ENCODE measurements around the gene DYRK3. TPM values are rescaled to one million over a fixed set of nuclear protein-coding genes. Genes with fewer than 3 reads are reported as not detected.

The DYRK3 gene
- total and polyA plus RNA-seq, 10 donors: 0.65 to 6.6 (median 2.8) TPM

GRCh38 chr1:206687251-206687914 is 52.0 kb downstream of the DYRK3 start:
- peaks cover 0 to 8% (median 0%) of the 10 kb centered on the region in 6 donors for H3K36me3 ChIP-seq
- peak overlapping the region in 6 of 8 donors; percentile 95 to 99 (median 97) for H3K27ac ChIP-seq
- intact Hi-C loops (cut with DNase I; ENCODE audit: low total_unique reads): no loop called here
- no peaks in the 10 kb centered on the region for H3K27me3 ChIP-seq (replicated peaks in 1 of 7)
- WGBS, 5 donors: 70 to 81% (median 76%) methylated on average over 7 of the region's 7 CpGs
- DNase-seq: no peak
- TF ChIP-seq POLR2AphosphoS5 (IDR thresholded peaks at IDR 0.05) (no peak), CTCF (IDR thresholded peaks at IDR 0.05 in 8 of 11, conservative IDR thresholded peaks at IDR 0.05 in 3 of 11) (no peak), POLR2A (IDR thresholded peaks at IDR 0.05) (no peak)
- no peaks in the 10 kb centered on the region for H3K9me3 ChIP-seq
- H3K4me3 ChIP-seq: peak overlapping the region in 4 of 8 donors; percentile 68 to 88 (median 78)
- peaks cover 49 to 88% (median 80%) of the 10 kb centered on the region in 6 donors for H3K4me1 ChIP-seq

DNA sequence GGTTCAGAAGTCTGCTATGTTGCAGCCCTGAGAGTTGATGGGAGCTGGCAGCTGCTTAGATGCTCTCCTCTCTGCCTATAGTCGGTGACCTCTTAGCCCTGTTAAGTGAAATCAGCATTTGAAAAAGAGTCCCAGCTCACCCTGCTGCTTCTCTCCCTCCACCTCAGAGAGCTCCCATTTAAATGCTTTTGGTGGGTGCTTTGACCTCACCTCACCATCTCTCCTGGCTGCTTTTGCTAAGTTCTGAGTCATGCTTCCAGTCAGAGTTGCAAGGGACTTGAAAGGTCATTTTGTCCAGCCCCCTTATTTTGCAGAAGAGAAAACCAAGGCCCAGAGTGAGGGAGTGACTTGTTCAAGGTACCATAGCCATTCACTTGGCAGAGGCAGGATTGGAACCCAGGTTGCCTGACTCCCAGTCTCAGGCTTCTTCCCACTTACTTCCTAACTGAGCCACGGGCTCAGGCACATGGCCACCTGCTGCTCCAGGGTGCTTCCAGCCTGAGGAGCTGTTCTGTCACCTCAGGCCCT is 52.6 kb downstream of the DYRK3 start:
- no peak for TF ChIP-seq CTCF (IDR thresholded peaks at IDR 0.05 in 8 of 11, conservative IDR thresholded peaks at IDR 0.05 in 3 of 11)
- no peak for TF ChIP-seq POLR2A (IDR thresholded peaks at IDR 0.05)
- no peak for TF ChIP-seq POLR2AphosphoS5 (IDR thresholded peaks at IDR 0.05)
- intact Hi-C loops (cut with DNase I; ENCODE audit: low total_unique reads): no loop called here
- WGBS, 5 donors: 61 to 76% (median 70%) methylated on average over 2 of the region's 2 CpGs
- H3K9me3 ChIP-seq: no peaks in the 10 kb centered on the region
- no peak for DNase-seq
- peaks cover 0 to 13% (median under 1%) of the 10 kb centered on the region in 6 donors for H3K36me3 ChIP-seq
- H3K4me1 ChIP-seq: peaks cover 55 to 88% (median 80%) of the 10 kb centered on the region in 6 donors
- peak overlapping the region in 1 of 8 donors; percentile 82 for H3K4me3 ChIP-seq
- no peaks in the 10 kb centered on the region for H3K27me3 ChIP-seq (replicated peaks in 1 of 7)
- peak overlapping the region in 2 of 8 donors; percentile 98 to 99 for H3K27ac ChIP-seq

GRCh38 chr1:206690516-206690915 is 55.2 kb downstream of the DYRK3 start:
- 71 to 80% (median 75%) methylated on average over 2 of the region's 2 CpGs for WGBS, 5 donors
- intact Hi-C loops (cut with DNase I; ENCODE audit: low total_unique reads): no loop called here
- no peaks in the 10 kb centered on the region for H3K27me3 ChIP-seq (replicated peaks in 1 of 7)
- TF ChIP-seq CTCF (IDR thresholded peaks at IDR 0.05 in 8 of 11, conservative IDR thresholded peaks at IDR 0.05 in 3 of 11) (no peak), POLR2A (IDR thresholded peaks at IDR 0.05) (no peak), POLR2AphosphoS5 (IDR thresholded peaks at IDR 0.05) (no peak)
- H3K9me3 ChIP-seq: no peaks in the 10 kb centered on the region
- no peak for DNase-seq
- peaks cover 57 to 97% (median 90%) of the 10 kb centered on the region in 6 donors for H3K4me1 ChIP-seq
- peaks cover 0 to 27% (median 2%) of the 10 kb centered on the region in 6 donors for H3K36me3 ChIP-seq
- no peak overlapping the region for H3K4me3 ChIP-seq
- peak overlapping the region in 2 of 8 donors; percentile 6 to 24 for H3K27ac ChIP-seq

DNA sequence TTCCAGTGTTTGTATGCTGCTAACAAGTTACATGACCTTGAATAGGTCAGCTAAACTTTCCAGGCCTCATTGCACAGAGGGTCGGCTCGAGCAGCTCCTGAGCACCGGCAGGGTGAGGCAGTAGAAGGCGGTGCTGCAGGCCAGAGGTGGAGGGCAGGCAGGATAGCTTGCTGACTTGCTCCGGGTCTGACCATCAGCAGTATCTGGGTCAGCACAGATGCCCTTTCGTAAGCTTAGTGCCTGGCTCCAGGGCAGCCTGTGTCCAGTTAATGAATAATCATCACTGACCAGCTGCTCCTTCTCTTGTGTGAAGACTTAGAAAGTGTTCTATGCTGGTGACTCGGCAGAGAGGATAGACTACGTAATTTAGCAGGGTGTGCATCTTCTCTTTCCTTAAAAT is 56.3 kb downstream of the DYRK3 start:
- no peak for DNase-seq
- intact Hi-C loops (cut with DNase I; ENCODE audit: low total_unique reads): no loop called here
- Histone ChIP-seq H3K36me3 (peaks cover 0 to 37% (median 2%) of the 10 kb centered on the region in 6 donors), H3K27ac (peak overlapping the region in 5 of 8 donors; percentile 20 to 51 (median 43)), H3K4me1 (peaks cover 57 to 100% (median 99%) of the 10 kb centered on the region in 6 donors), H3K9me3 (no peaks in the 10 kb centered on the region), H3K27me3 (replicated peaks in 1 of 7) (no peaks in the 10 kb centered on the region), H3K4me3 (no peak overlapping the region)
- no peak for TF ChIP-seq POLR2A (IDR thresholded peaks at IDR 0.05)
- no peak for TF ChIP-seq CTCF (IDR thresholded peaks at IDR 0.05 in 8 of 11, conservative IDR thresholded peaks at IDR 0.05 in 3 of 11)
- TF ChIP-seq POLR2AphosphoS5 (IDR thresholded peaks at IDR 0.05): peak; percentile 38 to 60 (median 49)
- WGBS, 5 donors: 61 to 77% (median 66%) methylated on average over 8 of the region's 8 CpGs
